SKM-1 (cell line): ENCODE measurements around the gene CCNT1.
"Not testable (repeated sequence)": the region's sequence is repeated elsewhere in the genome, so short reads cannot be mapped to it uniquely, and the experiment has no call there.

Source experiments
- DNase-seq: peaks from one replicate; lab custom pipeline; 2025; ENCODE audit not compliant: unreplicated experiment; lab: John Stamatoyannopoulos, UW

Gene CCNT1

DNA sequence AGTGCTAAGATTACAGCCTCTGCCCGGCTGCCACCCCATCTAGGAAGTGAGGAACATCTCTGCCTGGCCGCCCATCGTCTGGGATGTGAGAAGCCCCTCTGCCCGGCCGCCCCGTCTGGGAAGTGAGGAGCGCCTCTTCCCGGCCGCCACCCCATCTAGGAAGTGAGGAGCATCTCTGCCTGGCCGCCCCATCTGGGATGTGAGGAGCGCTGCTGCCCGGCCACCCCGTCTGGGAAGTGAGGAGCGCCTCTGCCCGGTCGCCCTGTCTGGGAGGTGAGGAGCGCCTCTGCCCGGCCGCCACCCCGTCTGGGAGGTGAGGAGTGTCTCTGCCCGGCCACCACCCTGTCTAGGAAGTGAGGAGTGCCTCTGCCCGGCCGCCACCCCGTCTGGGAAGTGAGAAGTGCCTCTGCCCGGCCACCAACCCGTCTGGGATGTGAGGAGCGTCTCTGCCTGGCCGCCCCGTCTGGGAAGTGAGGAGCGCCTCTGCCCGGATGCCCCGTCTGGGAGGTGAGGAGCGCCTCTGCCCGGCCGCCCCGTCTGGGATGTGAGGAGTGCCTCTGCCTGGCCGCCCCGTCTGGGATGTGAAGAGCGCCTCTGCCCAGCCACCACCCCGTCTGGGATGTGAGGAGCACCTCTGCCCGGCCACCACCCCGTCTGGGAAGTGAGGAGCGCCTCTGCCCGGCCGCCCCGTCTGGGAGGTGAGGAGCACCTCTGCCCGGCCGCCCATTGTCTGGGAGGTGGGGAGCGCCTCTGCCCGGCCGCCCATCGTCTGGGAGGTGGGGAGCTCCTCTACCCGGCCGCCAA, 74.6 kb downstream of the CCNT1 start:
- DNase-seq, result not testable (repeated sequence)

DNA sequence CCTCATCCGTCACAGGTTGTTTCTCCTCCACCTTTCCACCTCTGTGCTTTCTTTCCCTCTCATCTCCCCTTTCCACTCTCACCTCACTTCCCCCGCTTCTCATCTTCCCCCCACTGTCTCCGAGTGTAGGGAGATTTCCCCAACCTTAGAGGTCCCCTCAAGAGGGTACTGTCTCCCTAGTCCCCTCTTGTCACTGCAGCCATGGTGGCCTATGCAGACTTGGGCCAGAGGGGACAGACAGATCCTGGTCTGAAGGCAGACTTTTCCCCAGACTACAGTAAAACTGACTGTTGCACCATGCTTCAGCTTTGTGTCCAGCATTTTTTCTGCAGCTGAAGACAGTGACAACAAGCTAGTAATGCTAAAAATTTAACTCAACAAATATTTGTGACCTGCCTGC, 75.7 kb downstream of the CCNT1 start:
- no peak for DNase-seq

DNA sequence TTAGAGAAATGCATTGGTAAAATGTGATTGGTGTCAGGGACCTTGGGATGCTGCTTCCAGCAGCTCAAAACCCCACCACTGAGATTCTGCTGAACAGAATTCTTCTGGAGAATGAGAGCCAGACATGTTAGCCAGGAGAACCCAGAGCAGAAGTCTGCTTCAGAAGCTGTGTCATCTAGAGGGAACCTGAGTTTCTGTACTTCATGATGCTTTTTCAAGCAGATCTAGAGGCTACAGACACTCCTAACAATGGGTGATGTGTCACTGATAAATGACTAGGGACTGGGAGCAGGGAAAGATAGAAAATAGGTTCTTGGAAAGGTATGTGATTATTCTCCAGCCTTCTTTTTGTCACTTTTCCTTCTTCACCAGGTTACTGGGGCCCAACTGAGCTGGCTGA, 76.1 kb downstream of the CCNT1 start:
- DNase-seq, result no peak
